Activated T-cell treated with anti-CD3 and anti-CD28 coated beads for 1 hour (primary cell): ENCODE measurements around the gene ANKRD2.
"Not testable (repeated sequence)": the region's sequence is repeated elsewhere in the genome, so short reads cannot be mapped to it uniquely, and the experiment has no call there.

Source experiments
- DNase-seq: peaks from one replicate; pipeline ENCODE4 v3.0.0-alpha.2; 2020; ENCODE audit warnings: low read depth

ANKRD2 gene, protein sequence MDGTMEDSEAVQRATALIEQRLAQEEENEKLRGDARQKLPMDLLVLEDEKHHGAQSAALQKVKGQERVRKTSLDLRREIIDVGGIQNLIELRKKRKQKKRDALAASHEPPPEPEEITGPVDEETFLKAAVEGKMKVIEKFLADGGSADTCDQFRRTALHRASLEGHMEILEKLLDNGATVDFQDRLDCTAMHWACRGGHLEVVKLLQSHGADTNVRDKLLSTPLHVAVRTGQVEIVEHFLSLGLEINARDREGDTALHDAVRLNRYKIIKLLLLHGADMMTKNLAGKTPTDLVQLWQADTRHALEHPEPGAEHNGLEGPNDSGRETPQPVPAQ

DNA sequence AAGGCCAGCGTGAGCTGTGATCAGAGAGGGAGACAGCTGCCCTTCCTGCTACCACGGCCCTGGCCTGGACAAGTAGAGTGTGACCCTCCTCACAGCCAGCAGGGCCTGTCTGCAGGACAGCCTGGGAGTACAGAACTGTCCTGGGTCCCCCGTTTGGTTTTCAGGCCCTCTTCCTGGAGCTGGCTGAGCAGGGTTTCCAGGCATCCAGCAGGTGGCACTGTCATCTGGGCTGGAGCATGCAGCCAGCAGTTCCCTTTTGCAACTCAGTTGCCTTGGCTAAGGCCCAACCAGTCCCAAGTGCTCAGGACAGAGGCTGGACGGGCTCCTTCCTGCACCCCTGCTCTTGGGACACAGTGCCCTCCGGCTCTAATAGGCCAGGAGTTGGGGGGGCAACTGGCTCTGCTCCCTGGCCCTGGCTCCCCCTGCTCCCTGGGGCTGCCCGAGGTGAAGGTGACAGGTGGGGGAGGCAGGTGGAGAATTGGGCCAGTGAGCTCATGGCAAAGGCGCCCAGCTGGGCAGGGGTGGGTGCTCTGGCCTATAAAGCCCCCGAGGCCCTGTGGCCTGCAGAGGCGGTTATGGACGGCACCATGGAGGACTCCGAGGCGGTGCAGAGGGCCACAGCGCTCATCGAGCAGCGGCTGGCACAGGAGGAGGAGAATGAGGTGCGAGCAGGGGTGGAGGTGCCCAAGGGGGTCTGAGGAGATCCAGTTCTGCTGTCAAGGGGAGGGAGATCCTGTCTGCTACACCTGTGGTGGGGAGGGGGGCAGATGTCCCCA is at the start of gene ANKRD2:
TSS of gene ANKRD2 (plus strand) at position 566 of the 776 bp plus-strand sequence. CDS start at position 576, 10 bp downstream.
- peak; percentile 34 for DNase-seq

DNA sequence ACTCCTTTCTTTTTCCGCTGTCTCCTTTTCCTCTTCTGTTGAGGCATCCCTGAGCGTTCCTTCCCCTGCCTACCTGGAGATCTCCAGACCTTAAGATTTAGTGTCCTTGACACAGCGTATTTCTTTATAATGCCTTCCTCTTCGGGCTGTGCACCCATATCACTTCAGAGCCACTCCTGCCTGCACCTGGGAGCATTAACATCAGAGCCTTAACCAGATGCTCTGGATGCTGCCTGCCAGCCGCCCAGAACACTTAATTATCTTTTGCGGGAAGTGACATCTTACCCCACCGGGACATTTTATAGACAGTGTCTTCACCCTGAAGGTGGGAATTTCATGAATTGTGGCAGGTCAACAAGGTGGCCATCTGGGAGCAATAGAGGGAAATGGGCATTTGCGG is 49.6 kb upstream of the ANKRD2 start:
- DNase-seq = no peak

DNA sequence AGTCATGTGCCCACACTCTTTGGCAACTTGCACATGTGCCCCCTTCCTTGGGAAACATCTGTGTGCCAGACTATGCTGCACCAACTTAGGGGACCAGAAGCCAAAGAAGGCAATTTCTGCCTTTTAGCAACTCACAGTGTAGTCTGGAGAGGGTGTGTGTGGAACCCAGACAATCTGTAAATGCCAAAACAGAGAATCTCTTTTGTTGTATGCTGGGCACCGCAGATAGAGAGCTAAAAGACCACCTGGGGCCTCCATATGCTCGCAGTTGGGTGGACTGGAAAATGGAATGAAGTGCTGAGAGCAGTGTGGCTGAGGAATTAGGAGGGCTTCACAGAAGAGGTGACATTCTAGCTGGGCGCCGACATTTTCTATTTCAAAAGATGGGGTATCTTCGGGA is 47.5 kb upstream of the ANKRD2 start:
- DNase-seq = no peak

DNA sequence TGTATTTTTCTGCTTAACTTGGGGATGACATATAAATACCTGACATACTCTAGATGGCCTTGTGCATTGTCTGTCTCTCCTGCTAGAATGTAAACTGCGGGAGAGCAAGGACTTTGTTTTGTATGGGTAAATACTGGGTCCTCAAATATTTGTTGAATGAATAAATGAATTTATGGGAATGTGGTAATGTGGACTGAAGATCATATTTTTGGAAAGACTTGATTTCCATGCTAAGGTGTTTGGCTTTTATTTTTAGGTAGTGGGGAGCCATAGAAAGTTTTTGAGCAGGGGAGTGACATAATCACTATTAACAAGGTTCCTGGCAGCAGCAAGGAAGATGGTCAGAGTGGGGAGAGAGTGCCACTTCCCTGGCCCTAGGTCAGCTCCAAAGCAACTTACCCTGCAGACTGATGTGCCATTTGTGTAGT is 46.9 kb upstream of the ANKRD2 start:
- DNase-seq = no peak

DNA sequence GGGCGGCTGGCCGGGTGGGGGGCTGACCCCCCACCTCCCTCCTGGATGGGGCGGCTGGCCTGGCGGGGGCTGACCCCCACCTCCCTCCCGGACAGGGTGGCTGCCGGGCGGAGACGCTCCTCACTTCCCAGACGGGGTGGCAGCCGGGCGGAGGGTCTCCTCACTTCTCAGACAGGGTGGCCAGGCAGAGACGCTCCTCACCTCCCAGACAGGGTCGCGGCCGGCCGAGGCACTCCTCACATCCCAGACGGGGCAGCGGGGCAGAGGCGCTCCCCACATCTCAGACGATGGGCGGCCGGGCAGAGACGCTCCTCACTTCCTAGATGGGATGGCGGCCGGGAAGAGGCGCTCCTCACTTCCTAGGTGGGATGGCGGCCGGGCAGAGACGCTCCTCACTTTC is 43.7 kb upstream of the ANKRD2 start:
- DNase-seq = not testable (repeated sequence)

DNA sequence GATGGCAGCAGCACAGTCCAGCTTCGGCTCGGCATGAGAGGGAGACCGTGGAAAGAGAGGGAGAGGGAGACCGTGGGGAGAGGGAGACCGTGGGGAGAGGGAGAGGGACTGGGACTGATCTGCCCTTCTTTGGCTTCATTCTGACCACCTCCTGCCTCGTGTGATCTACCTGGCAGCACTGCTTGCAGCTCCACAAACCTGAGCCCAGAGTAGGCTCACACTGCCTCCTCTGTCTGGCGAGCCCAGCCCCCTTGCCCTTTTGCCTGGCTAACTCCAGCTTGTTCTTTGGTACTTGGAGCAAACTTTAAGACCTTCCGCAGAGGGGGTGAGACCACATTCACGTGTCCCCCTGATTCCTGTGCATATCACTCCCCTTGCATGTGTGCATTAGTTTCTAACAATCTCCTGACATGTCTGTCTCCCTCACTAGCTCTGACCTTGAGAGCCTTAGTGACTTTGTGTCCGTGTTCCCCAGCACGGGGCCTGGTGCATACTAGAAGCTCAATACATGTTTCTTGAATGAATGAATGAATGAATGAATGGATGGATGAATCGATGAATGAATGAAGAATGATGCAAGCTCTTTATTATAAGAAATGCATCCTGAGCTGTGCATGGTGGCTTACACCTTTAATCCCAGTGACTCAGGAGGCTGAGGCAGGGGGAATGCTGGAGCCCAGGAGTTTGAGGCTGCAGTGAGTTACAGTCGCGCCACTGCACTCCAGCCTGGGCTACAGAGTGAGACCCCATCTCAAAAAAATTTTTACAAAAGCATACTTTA is 42.7 kb upstream of the ANKRD2 start:
- DNase-seq = no peak

DNA sequence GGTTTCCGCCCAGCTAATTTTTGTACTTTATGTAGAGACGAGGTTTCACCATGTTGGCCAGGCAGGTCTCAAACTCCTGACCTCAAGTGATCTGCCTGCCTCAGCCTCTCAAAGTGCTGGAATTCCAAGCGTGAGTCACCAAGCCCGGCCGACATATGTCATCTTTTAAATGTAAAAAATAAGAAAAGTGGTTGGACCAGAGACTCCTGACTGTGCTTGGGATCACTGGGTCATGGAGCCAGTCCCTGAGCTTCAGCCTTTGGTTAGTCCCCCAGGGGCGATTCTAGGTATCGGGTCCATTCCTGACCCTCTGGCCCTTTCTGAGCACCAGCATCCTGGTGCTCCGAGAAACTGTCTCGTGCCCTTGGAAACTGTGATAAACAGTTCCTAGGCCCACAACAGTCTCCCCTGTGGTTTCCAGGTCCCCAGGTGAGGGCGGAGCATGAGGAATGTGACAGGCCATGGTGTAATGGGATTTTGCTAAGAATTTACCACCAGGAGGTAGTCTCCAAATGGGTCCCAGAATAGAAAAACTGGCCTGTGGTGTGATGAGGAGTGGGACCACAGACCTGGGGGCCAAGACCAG is 41.1 kb upstream of the ANKRD2 start:
- no peak for DNase-seq

DNA sequence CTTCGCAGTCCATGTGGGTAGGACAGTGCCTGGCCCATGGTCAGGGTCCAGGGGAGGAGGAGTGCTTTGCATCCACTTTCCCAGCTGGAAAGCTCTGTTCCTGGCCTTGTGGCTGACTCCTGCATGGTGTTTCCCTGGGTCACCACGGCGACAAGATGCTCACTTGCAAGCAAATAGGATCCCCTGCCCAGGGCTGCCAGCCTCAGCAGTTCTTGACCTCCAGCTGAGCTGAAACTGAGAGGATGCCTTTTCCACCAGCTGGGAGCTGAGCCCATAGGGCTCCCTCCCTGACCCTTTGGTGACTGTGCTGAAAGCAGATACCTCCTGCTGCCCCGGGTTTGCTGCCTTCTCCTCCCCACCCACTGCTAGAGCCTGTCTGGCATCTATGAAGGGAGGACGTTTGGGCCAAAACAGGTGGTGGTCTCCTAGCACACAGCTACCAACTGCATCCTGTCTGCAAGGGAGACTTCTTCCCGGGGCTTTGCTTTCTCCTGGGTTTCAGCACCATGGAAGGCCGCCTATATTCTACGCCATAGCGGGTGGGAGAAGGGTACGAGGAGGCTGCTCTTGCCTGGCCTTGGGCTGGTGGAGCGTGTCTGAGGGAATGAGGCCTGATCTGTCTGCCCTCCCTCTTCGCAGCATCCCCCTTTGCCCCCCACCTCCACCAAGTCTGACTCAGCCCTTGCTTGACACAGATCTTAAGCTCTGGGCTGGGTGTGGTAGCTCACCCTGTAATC is 39.5 kb upstream of the ANKRD2 start:
- DNase-seq = no peak

DNA sequence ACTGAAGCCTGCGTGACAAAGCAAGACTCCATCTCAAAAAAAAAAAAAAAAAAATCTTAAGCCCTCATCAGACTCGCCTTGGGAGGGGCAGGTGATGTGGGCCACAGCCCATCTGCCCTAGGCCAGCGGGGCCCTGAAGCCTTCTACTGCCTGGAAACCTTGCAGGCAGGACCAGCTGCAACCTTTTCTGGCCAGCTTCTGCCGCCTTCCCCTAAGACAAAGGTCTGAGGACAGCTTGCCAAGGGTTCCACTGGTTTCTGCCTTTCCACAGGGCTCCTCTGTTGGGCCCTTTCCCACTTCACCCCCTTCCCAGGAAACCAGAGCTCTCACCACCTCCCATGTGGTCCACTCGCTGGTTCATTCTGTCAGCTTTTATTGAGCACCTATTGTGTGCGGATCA is 38.7 kb upstream of the ANKRD2 start:
- DNase-seq = no peak

DNA sequence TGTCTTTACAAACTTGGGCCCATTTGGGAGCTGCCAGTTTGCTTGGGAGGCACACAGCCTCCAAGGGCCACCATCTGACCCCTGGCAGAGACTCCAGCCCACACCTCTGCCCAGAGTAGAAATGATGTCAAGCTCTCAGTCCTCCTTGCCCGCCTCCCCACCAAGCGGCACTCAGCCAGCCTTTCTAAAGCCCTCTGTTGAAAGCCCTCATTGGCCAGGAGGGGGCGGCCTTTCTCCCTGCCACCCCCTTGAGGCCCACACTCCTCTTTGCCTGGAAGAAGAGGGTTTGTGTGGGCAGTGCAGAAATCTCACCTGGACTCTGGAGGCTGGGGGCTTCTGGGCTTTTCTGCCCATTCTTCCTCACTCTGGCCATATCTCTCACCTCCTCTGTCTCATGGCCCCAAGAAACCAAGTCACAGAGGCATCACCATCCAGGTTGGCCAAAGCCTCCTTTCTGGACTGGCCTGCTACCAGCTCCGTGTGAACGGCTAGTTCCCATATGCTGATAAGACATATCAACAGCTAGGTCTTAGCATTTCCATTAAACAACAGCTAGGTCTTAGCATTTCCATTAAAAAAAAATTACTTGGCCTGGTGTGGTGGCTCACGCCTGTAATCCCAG is 37.7 kb upstream of the ANKRD2 start:
- peak; percentile 16 for DNase-seq

DNA sequence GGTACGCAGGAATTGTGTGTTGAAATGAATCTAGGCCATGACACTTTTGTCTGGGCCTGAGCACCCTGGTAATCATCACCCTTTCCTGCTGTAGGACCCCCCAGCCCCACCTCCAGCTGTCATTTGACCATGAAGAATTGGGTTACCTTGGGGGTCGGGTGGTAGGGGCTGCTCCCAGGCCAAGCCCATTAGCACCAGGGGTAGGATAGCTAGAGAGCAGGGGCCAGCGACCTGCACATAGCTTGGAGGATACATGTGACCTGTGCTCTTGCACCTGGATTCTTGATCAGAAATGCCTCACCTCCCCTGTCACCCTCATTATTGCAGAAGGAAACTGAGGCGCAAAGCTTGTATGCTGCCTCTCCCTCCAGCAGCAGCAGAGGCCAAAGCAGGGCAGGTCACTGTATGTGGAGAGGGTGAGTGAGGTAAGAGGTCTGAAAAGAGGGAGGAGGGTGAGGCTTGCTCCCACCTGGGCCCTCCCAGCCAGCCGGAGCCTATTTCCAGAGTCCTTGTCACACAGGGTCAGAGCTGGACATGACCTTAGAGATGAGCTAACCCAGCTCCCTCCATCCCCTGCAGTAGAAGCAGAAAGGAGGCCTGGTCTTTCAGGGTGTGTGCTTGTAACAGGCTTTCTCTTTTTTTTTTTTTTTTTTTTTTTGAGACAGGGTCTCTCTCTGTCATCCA is 35.3 kb upstream of the ANKRD2 start:
- DNase-seq = no peak

DNA sequence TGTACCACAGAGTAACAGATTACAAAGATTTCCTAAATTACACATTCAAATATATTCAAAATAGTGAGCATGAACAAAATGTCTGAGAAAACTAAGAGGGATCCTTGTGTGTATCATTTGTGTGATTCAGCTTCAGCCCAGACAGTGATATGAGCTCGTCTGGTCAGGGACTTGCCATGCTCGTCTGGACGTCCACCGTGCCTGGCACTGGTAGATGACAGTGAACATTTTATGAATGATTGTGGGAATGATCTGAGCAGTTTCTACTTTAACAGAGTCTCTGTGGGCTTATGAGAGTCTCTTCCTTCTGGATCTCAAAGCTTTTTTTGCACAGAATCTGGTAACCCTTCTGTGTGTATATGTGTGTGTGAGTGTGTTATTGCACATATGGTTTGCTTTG is 34.2 kb upstream of the ANKRD2 start:
- no peak for DNase-seq

DNA sequence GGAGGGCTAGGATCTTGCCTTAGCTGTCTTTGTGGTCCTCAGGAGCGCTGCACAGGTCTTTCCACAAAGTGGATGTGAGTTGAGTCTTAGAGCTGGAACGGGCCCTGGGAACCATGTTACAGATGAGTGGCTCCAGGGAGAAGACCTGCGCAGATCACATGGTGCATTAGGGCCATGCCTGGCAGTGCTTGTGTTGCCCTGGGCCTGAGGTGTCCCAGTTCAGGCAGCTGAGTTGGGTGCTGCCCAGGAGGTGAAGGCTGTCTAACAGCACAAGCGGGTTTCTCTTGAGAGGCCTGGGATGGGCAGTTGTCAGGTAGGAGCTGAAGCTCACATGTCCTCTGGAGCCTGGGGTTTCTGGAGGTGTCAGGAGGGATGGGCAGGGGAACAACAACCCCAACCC is 33.7 kb upstream of the ANKRD2 start:
- no peak for DNase-seq

DNA sequence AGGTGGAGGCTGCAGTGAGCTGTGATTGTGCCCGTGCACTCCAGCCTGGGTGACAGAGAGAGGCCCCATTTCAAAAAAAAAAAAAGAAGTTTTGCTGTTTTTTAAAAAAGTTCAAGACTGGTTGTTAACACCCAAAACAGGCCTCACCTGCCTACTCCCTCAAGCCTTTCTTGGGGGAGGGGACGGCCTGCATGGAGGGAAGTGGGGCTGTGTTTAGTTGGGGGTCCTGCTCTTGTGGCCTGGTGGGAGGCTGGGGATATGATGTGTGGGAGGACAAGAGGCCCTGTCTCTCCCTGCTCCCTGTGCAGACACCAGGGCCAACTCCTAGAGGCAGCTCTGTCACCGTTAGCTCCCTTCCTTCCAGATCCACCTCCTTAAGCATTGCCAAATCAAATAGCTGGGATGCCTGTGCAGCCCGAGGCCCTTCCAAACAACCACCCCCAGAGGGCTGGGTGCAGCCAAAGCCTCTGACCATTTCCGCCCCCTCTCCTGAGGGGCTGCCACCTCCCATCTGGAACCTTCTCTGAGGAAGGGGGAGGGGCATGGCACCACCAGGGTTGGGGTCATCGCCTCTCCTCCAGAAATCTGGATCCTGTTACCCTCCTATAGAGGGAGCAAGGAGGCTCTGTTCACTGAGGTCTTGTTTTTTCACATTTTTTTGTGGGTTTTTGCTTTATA is 32.9 kb upstream of the ANKRD2 start:
- no peak for DNase-seq

DNA sequence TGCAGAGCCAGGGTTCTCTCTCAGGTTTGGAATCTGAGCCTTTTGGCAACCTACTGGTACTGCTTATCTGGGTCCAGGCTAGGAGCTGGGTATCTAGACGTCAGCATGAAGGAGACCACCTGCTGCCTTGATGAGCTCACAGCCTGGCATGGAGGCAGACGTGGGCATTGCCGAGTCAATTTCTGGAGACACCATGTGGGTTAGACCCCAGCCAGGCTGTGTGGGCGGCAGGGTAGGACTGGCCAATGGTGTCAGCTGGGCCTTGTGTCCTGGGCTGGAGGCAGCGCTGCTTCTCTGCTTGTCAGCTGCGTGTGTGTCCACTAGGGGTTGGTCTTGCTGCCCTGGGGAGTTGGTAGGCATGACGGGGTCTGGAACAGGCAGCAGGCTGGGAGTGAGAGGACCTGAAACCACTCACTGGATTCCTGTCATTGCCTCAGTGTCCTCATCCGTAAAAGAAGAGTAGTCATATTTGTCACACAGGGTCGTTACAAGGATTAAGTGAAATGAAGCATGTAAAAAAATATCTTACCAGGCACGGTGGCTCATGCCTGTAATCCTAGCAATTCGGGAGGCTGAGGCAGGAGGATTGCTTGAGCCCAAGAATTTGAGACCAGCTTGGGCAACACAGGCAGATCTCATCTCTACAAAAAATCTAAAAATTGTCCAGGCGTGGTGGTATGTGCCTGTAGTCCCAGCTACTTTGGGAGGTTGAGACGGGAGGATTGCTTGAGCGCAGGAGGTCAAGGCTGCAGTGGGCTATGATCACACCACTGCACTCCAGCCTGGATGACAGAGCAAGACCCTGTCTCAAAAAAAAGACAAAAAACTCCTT is 31.7 kb upstream of the ANKRD2 start:
- no peak for DNase-seq

DNA sequence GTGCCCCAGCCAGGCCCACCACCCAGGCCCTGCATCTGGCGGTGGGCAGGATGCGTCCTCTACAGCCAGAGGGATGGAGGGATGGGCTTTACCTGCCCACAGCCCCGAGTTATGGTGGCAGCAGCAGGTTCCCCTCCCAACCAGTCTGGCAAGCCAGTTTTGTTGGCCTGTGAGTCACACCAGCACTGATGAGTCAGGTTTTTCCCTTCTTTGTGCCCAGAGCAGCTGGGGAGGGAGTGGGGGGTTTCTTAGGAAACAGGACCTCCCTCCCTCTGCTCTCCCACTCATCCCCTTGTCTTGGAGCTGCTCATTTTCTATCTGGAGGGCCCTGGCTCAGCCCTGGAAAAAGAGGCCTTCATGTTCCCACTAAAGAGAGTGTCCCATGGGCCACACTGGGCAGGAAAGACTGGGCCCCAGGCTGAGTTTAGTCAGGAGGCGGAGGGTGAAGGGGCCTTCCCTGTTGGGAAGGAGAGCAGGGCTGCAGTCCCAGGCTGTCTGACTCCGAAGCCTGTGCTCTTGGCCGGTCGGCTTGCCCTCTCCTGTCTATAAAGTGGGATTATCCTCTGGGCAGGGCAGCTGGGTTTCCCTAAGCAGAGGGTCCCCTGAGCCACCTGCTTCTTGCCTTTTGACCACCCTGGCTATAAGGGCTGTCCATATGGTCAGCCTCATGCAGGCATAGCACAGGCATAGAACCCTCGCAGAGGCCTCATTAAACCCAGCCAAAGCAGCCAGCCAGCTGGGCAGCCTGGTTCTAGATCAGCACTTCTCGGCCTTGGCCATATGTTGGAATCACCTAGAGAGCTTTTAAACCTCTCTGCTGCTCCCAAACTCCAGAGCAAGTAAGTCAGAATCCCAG is 30.2 kb upstream of the ANKRD2 start:
- DNase-seq = no peak

DNA sequence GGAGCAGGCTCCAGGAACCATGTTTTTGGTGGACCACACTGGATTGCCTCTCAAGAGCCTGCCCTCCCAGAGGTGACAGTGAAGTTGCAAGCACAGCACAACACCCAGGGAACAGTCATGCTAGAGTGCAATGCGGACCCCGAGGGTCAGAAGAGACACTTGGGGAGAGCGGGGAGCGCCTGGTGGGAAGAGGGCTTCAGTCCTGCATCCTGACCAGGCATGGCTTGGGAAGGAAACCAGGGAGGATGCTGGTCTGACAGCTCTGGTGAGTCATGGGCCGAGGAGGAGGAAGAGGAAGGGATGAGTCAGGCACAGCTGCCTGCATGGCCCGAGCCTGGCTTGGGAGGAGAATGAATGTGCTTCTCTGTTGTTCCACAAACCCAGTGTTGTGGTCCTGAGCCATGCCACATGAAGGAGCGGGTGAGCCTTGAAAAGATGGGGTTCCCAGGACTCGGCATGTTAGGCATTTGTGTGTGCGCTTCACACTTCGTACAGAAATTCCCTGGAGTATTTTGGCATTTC is 29.5 kb upstream of the ANKRD2 start:
- peak; percentile 9 for DNase-seq
